Karpas-422 (cell line): Measurements from ENCODE around the gene EML1. TPM values are rescaled to one million over a fixed set of nuclear protein-coding genes. Genes with fewer than 3 reads are reported as not detected.

Experiments used
- DNase-seq: peaks from one replicate; pipeline ENCODE4 v3.0.0-alpha.2; 2015
- H2AFZ ChIP-seq: fragments of 200-600 bp; sonication (generic); 2 replicates; pipeline ENCODE4 v1.6.1; 2014; ENCODE audit warnings: antibody characterized with exemption, low read length, mixed read lengths
- H3K27ac ChIP-seq: fragments of 200-600 bp; sonication (generic); 2 replicates; pipeline ENCODE4 v1.5.1; 2014; ENCODE audit warnings: mild to moderate bottlenecking, low read length, moderate library complexity
- H3K27me3 ChIP-seq: fragments of 200-600 bp; sonication (generic); 2 replicates; pipeline ENCODE4 v1.6.1; 2014; ENCODE audit warnings: low read length, mixed read lengths
- H3K36me3 ChIP-seq: fragments of 200-600 bp; sonication (generic); 2 replicates; pipeline ENCODE4 v1.6.1; 2014; ENCODE audit warnings: low read length, mixed read lengths; ENCODE audit not compliant: insufficient read depth
- H3K4me1 ChIP-seq: fragments of 200-600 bp; sonication (generic); 2 replicates; pipeline ENCODE4 v1.6.1; 2014; ENCODE audit warnings: mild to moderate bottlenecking, low read length, mixed read lengths
- H3K4me2 ChIP-seq: fragments of 200-600 bp; sonication (generic); 2 replicates; pipeline ENCODE4 v1.6.1; 2014; ENCODE audit warnings: low read length, low read depth, mild to moderate bottlenecking; ENCODE audit not compliant: poor library complexity, severe bottlenecking
- H3K4me3 ChIP-seq: fragments of 200-600 bp; sonication (generic); 2 replicates; pipeline ENCODE4 v1.5.1; 2014; ENCODE audit warnings: mild to moderate bottlenecking, antibody characterized with exemption, low read length, mixed read lengths
- H3K79me2 ChIP-seq: fragments of 200-600 bp; sonication (generic); 2 replicates; pipeline ENCODE4 v1.6.1; 2014; ENCODE audit warnings: mild to moderate bottlenecking, low read length, mixed read lengths
- H3K9ac ChIP-seq: fragments of 200-600 bp; sonication (generic); 2 replicates; pipeline ENCODE4 v1.6.0; 2014; ENCODE audit warnings: low read length
- H3K9me2 ChIP-seq: fragments of 200-600 bp; sonication (generic), shearing (Covaris generic); replicated peaks from 2 replicates; pipeline ENCODE4 v1.6.0; 2014; ENCODE audit warnings: mild to moderate bottlenecking, low read length, moderate library complexity; ENCODE audit not compliant: insufficient read depth
- H3K9me3 ChIP-seq: fragments of 300-700, 200-600 bp; sonication (generic); 2 replicates; pipeline ENCODE4 v1.6.1; 2014; ENCODE audit warnings: low read length, mixed read lengths
- H4K20me1 ChIP-seq: fragments of 200-600 bp; sonication (generic); 2 replicates; pipeline ENCODE4 v1.6.1; 2014; ENCODE audit warnings: mild to moderate bottlenecking, antibody characterized with exemption, low read length, low read depth; ENCODE audit not compliant: insufficient read depth
- total RNA-seq: library from RNA; depleted of rRNA; stranded (reverse); fragments of >200 nt; shearing (Covaris generic); gene quantifications from 2 replicates; pipeline ENCODE4 v1.2.3, GENCODE V29; 2014; ENCODE audit warnings: low replicate concordance

The EML1 gene
- total RNA-seq, 1 experiment from 2014 or later: not detected

GRCh38 chr14:99928963-99929362 lies 135.8 kb downstream of the EML1 start:
- H2AFZ ChIP-seq: no peak overlapping the region
- no peak overlapping the region for H3K4me3 ChIP-seq
- no peaks in the 10 kb centered on the region for H3K36me3 ChIP-seq
- no peak overlapping the region for H3K27ac ChIP-seq
- no peaks in the 10 kb centered on the region for H3K9me3 ChIP-seq
- no peak overlapping the region for H3K9ac ChIP-seq
- no peaks in the 10 kb centered on the region for H4K20me1 ChIP-seq
- H3K27me3 ChIP-seq: no peaks in the 10 kb centered on the region
- no peak overlapping the region for H3K4me2 ChIP-seq
- H3K79me2 ChIP-seq: no peaks in the 10 kb centered on the region
- DNase-seq: no peak
- no peaks in the 10 kb centered on the region for H3K9me2 ChIP-seq
- H3K4me1 ChIP-seq: no peaks in the 10 kb centered on the region

- H3K27me3 ChIP-seq: no peaks in the 10 kb centered on the region
- no peak overlapping the region for H3K4me3 ChIP-seq
- no peaks in the 10 kb centered on the region for H3K4me1 ChIP-seq
- no peak overlapping the region for H3K4me2 ChIP-seq
- no peak overlapping the region for H3K27ac ChIP-seq
- H3K9me2 ChIP-seq: no peaks in the 10 kb centered on the region
- no peaks in the 10 kb centered on the region for H3K9me3 ChIP-seq
- H3K36me3 ChIP-seq: no peaks in the 10 kb centered on the region
- no peak overlapping the region for H3K9ac ChIP-seq
- no peak overlapping the region for H2AFZ ChIP-seq
- no peak for DNase-seq
- H4K20me1 ChIP-seq: no peaks in the 10 kb centered on the region
- H3K79me2 ChIP-seq: no peaks in the 10 kb centered on the region
Measured at GRCh38 chr14:99929601-99930000, 136.4 kb downstream of the EML1 start.

- H3K4me1 ChIP-seq: no peaks in the 10 kb centered on the region
- no peaks in the 10 kb centered on the region for H4K20me1 ChIP-seq
- H3K9ac ChIP-seq: no peak overlapping the region
- H3K79me2 ChIP-seq: no peaks in the 10 kb centered on the region
- no peaks in the 10 kb centered on the region for H3K9me2 ChIP-seq
- no peak for DNase-seq
- no peaks in the 10 kb centered on the region for H3K36me3 ChIP-seq
- H3K4me2 ChIP-seq: no peak overlapping the region
- no peak overlapping the region for H2AFZ ChIP-seq
- no peaks in the 10 kb centered on the region for H3K27me3 ChIP-seq
- H3K9me3 ChIP-seq: no peaks in the 10 kb centered on the region
- no peak overlapping the region for H3K27ac ChIP-seq
- H3K4me3 ChIP-seq: no peak overlapping the region
Measured at GRCh38 chr14:99930420-99931274, 137.4 kb downstream of the EML1 start.

- H3K4me2 ChIP-seq: no peak overlapping the region
Measured at GRCh38 chr14:99931308-99931707, 138.1 kb downstream of the EML1 start.

GRCh38 chr14:99936056-99936455 lies 142.8 kb downstream of the EML1 start:
- no peak overlapping the region for H3K4me2 ChIP-seq
- H2AFZ ChIP-seq: no peak overlapping the region
- H3K36me3 ChIP-seq: no peaks in the 10 kb centered on the region
- no peaks in the 10 kb centered on the region for H3K27me3 ChIP-seq
- H3K79me2 ChIP-seq: no peaks in the 10 kb centered on the region
- no peaks in the 10 kb centered on the region for H3K4me1 ChIP-seq
- no peak for DNase-seq
- no peaks in the 10 kb centered on the region for H4K20me1 ChIP-seq
- H3K9me3 ChIP-seq: no peaks in the 10 kb centered on the region
- no peaks in the 10 kb centered on the region for H3K9me2 ChIP-seq
- H3K9ac ChIP-seq: no peak overlapping the region
- no peak overlapping the region for H3K27ac ChIP-seq
- no peak overlapping the region for H3K4me3 ChIP-seq

More at GRCh38 chr14:99931308-99931707, 138.1 kb downstream of the EML1 start:
- H3K9me3 ChIP-seq: no peaks in the 10 kb centered on the region
- DNase-seq: no peak
- no peaks in the 10 kb centered on the region for H3K27me3 ChIP-seq
- H4K20me1 ChIP-seq: no peaks in the 10 kb centered on the region
- no peaks in the 10 kb centered on the region for H3K4me1 ChIP-seq
- H3K27ac ChIP-seq: no peak overlapping the region
- no peaks in the 10 kb centered on the region for H3K79me2 ChIP-seq
- no peak overlapping the region for H3K4me3 ChIP-seq
- no peaks in the 10 kb centered on the region for H3K9me2 ChIP-seq
- H2AFZ ChIP-seq: no peak overlapping the region
- no peak overlapping the region for H3K9ac ChIP-seq
- no peaks in the 10 kb centered on the region for H3K36me3 ChIP-seq

- Histone ChIP-seq H2AFZ (no peak overlapping the region), H3K9me3 (no peaks in the 10 kb centered on the region), H3K4me1 (no peaks in the 10 kb centered on the region), H3K9me2 (no peaks in the 10 kb centered on the region), H3K27ac (no peak overlapping the region), H3K27me3 (no peaks in the 10 kb centered on the region), H3K9ac (no peak overlapping the region), H4K20me1 (no peaks in the 10 kb centered on the region), H3K4me3 (no peak overlapping the region), H3K79me2 (no peaks in the 10 kb centered on the region), H3K36me3 (no peaks in the 10 kb centered on the region), H3K4me2 (no peak overlapping the region)
- DNase-seq: no peak
Measured at GRCh38 chr14:99936738-99937474, 143.7 kb downstream of the EML1 start.

GRCh38 chr14:99937475-99938244 lies 144.4 kb downstream of the EML1 start:
- Histone ChIP-seq H3K36me3 (no peaks in the 10 kb centered on the region), H2AFZ (no peak overlapping the region), H3K79me2 (no peaks in the 10 kb centered on the region), H3K4me3 (no peak overlapping the region), H3K27me3 (no peaks in the 10 kb centered on the region), H3K4me1 (no peaks in the 10 kb centered on the region), H3K27ac (no peak overlapping the region), H3K4me2 (no peak overlapping the region), H3K9ac (no peak overlapping the region), H4K20me1 (no peaks in the 10 kb centered on the region), H3K9me2 (no peaks in the 10 kb centered on the region), H3K9me3 (no peaks in the 10 kb centered on the region)
- no peak for DNase-seq

- no peak overlapping the region for H3K27ac ChIP-seq
- H3K4me2 ChIP-seq: no peak overlapping the region
- H3K4me1 ChIP-seq: no peaks in the 10 kb centered on the region
- no peaks in the 10 kb centered on the region for H3K27me3 ChIP-seq
- H3K9ac ChIP-seq: no peak overlapping the region
- H3K4me3 ChIP-seq: no peak overlapping the region
- no peak for DNase-seq
- no peaks in the 10 kb centered on the region for H3K9me3 ChIP-seq
- no peaks in the 10 kb centered on the region for H3K36me3 ChIP-seq
- no peak overlapping the region for H2AFZ ChIP-seq
- H3K9me2 ChIP-seq: no peaks in the 10 kb centered on the region
- no peaks in the 10 kb centered on the region for H4K20me1 ChIP-seq
- no peaks in the 10 kb centered on the region for H3K79me2 ChIP-seq
Measured at GRCh38 chr14:99938376-99938775, 145.2 kb downstream of the EML1 start.
